ENCODE results near the gene BAK1. TPM values are rescaled to one million over a fixed set of nuclear protein-coding genes. Genes with fewer than 3 reads are reported as not detected.

The BAK1 gene
- total and polyA plus RNA-seq, 2 of the 13 experiments (the other 11 are each of a cell fraction or from before 2014, with no cell fraction given): 15.0 to 23.8 TPM

DNA sequence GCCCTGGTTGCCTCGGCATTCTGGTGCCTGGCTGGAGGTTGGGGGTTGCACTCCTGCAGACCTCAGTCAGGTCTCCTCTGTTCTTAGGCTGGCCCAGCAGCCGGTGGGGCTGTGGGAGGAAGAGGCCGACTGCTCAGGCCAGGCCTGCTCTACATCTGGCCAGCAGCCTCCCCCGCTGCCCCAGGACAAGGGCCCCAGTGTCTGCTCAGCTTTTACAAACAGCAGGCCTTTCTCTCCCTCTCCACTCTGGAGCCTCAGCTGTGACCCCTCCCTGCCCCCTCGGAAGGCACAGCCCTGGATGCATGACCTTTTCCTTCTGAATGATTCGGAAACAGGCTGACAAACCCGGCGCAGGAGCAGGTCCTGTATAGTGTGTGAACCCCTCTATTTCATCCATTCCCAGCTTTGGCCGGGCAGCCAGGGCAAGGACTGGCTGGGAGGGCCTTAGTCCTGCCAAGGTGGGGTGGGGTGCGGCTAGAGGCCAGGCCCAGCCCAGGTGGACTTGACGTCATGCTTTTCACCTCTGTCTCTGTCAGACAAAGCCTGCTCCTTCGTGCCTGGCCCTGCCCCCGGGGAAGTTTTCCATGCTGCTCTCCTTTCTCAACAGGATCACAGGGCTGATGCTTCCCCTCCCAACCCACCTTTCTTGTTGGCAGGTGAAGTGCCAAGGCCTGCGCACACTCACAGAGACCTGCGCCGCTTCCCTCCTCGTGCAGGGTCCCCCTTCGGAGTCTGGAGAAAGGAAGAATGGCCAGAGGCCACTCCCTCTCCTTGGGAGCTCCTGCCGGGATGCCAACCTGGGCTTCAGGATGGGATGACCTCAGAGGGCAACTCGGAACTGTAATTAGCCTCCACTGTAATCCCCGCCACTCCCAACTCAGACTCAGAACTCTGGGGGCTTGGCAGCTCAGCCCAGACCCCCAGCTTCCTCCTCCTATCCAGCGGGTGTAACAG is 31.0 kb upstream of the BAK1 start (continued):
- TF ChIP-seq ZNF121 (CRISPR knock-in tag; IDR thresholded peaks at IDR 0.05) (peak; percentile 37; the same call in 1 of the 2 replicates), YY1 (IDR thresholded peaks at IDR 0.05; ENCODE audit: insufficient read depth, insufficient replicate concordance, low read depth, low read length) (no peak), RXRA (CRISPR knock-in tag; IDR thresholded peaks at IDR 0.05) (peak; percentile 58), HDAC2 (CRISPR knock-in tag; IDR thresholded peaks at IDR 0.05) (no peak), GTF3A (CRISPR knock-in tag; conservative IDR thresholded peaks at IDR 0.05) (no peak), ZBTB21 (CRISPR knock-in tag; IDR thresholded peaks at IDR 0.05) (peak; percentile 69; the same call in 1 of the 2 replicates), BORCS8-MEF2B (CRISPR knock-in tag; IDR thresholded peaks at IDR 0.05) (no peak), IKZF1 (IDR thresholded peaks at IDR 0.05) (no peak), ATF7 (IDR thresholded peaks at IDR 0.05) (no peak), ATF7 (CRISPR knock-in tag; IDR thresholded peaks at IDR 0.05) (peak; percentile 51), FOSL2 (CRISPR knock-in tag; IDR thresholded peaks at IDR 0.05) (no peak), SP1 (IDR thresholded peaks at IDR 0.05) (no peak), SP1 (CRISPR knock-in tag; IDR thresholded peaks at IDR 0.05) (no peak), NCOA5 (CRISPR knock-in tag; IDR thresholded peaks at IDR 0.05) (no peak), GFI1 (CRISPR knock-in tag; IDR thresholded peaks at IDR 0.05; ENCODE audit: borderline replicate concordance) (no peak), KMT2A (CRISPR knock-in tag; IDR thresholded peaks at IDR 0.05) (no peak), ZNF761 (CRISPR knock-in tag; conservative IDR thresholded peaks at IDR 0.05) (no peak), ZNF891 (CRISPR knock-in tag; IDR thresholded peaks at IDR 0.05) (no peak), BCL6 (CRISPR knock-in tag; IDR thresholded peaks at IDR 0.05) (peak; percentile 13; the same call in 1 of the 2 replicates)
- TF ChIP-seq, protein P1, sequence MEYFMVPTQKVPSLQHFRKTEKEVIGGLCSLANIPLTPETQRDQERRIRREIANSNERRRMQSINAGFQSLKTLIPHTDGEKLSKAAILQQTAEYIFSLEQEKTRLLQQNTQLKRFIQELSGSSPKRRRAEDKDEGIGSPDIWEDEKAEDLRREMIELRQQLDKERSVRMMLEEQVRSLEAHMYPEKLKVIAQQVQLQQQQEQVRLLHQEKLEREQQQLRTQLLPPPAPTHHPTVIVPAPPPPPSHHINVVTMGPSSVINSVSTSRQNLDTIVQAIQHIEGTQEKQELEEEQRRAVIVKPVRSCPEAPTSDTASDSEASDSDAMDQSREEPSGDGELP (IDR thresholded peaks at IDR 0.05; ENCODE audit: borderline replicate concordance, low read depth): peak; percentile 77; the same call in 1 of the 2 replicates
- TF ChIP-seq, protein P2, sequence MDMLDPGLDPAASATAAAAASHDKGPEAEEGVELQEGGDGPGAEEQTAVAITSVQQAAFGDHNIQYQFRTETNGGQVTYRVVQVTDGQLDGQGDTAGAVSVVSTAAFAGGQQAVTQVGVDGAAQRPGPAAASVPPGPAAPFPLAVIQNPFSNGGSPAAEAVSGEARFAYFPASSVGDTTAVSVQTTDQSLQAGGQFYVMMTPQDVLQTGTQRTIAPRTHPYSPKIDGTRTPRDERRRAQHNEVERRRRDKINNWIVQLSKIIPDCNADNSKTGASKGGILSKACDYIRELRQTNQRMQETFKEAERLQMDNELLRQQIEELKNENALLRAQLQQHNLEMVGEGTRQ (IDR thresholded peaks at IDR 0.05; ENCODE audit: low read depth, low read length): no peak
- TF ChIP-seq, protein P2 (CRISPR knock-in tag; IDR thresholded peaks at IDR 0.05; ENCODE audit: borderline replicate concordance): no peak
- TF ChIP-seq, protein P3, sequence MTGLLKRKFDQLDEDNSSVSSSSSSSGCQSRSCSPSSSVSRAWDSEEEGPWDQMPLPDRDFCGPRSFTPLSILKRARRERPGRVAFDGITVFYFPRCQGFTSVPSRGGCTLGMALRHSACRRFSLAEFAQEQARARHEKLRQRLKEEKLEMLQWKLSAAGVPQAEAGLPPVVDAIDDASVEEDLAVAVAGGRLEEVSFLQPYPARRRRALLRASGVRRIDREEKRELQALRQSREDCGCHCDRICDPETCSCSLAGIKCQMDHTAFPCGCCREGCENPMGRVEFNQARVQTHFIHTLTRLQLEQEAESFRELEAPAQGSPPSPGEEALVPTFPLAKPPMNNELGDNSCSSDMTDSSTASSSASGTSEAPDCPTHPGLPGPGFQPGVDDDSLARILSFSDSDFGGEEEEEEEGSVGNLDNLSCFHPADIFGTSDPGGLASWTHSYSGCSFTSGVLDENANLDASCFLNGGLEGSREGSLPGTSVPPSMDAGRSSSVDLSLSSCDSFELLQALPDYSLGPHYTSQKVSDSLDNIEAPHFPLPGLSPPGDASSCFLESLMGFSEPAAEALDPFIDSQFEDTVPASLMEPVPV (CRISPR knock-in tag; IDR thresholded peaks at IDR 0.05): no peak
- TF ChIP-seq, protein P4, sequence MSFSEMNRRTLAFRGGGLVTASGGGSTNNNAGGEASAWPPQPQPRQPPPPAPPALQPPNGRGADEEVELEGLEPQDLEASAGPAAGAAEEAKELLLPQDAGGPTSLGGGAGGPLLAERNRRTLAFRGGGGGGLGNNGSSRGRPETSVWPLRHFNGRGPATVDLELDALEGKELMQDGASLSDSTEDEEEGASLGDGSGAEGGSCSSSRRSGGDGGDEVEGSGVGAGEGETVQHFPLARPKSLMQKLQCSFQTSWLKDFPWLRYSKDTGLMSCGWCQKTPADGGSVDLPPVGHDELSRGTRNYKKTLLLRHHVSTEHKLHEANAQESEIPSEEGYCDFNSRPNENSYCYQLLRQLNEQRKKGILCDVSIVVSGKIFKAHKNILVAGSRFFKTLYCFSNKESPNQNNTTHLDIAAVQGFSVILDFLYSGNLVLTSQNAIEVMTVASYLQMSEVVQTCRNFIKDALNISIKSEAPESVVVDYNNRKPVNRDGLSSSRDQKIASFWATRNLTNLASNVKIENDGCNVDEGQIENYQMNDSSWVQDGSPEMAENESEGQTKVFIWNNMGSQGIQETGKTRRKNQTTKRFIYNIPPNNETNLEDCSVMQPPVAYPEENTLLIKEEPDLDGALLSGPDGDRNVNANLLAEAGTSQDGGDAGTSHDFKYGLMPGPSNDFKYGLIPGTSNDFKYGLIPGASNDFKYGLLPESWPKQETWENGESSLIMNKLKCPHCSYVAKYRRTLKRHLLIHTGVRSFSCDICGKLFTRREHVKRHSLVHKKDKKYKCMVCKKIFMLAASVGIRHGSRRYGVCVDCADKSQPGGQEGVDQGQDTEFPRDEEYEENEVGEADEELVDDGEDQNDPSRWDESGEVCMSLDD (CRISPR knock-in tag; IDR thresholded peaks at IDR 0.05; ENCODE audit: borderline replicate concordance): peak; percentile 49; the same call in 1 of the 2 replicates

Measured in HepG2 (cell line).